HuH-7.5 (cell line): ENCODE measurements around the gene TM7SF3.
"Not testable (repeated sequence)": the region's sequence is repeated elsewhere in the genome, so short reads cannot be mapped to it uniquely, and the experiment has no call there.

Source experiments
- DNase-seq: peaks from one replicate; pipeline ENCODE4 v3.0.0; 2011; ENCODE audit warnings: low spot score

TM7SF3 gene

DNA sequence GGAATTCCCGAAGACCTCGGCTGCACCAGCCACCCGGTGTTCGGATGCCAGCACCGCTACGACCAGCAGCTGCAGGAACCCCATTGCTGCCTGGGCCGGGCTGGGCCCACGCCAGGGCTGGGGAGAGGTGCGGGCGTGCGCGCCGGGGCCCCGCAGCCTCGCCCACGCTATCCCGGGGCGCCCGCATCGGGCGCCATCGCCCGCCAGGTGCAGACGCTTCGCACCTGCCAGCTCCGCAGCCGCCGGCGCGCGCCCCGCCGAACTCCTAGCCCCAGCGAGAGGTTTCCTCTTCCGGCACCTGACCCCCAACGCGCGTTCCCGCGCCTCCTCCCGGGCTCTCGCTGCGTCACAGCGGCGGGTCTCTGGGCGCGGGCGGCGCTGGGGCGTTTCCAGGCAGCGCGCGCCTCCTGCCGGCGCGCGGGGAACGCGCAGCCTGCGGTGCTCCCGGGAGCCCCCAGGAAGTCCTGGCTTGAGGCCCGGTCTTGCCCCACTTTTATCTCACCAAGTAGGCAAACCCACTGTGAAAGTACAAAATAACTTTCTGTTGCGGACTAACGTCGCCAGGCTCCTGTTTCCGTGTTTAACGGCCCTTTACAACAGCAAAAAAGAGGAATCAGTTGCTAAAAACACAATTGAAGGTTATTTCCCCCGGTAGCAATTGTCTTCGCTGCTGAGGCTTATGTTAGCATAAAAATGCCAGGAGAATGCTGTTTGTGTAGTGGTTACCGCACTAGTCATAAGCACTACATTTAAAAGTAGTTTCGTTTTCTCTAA is at the start of gene TM7SF3:
TSS of gene TM7SF3 (minus strand) at position 300 of the 774 bp plus-strand sequence. CDS start at position 84, 216 bp downstream.
- peak; percentile 88 for DNase-seq

- no peak for DNase-seq
These were observed 49.2 kb upstream of the TM7SF3 start for GRCh38 chr12:27063250-27063851.

DNA sequence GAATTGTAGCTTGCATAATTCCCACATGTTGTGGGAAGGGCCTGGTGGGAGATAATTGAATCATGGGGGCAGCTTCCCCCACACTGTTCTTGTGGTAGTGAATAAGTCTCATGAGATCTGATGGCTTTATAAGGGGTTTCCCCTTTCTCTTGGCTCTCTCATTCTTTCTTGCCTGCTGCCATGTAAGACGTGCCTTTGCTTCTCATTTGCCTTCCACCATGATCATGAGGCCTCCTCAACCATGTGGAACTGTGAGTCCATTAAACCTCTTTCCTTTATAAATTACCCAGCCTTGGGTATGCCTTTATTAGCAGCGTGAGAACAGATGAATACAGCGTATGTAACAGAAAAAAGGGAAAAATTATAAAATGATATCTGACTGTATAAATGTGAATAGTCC is 47.1 kb upstream of the TM7SF3 start:
- DNase-seq = no peak

- DNase-seq = no peak
These were observed 46.6 kb upstream of the TM7SF3 start for GRCh38 chr12:27060740-27061139.

- no peak for DNase-seq
These were observed 43.4 kb upstream of the TM7SF3 start for GRCh38 chr12:27057543-27057942.

DNA sequence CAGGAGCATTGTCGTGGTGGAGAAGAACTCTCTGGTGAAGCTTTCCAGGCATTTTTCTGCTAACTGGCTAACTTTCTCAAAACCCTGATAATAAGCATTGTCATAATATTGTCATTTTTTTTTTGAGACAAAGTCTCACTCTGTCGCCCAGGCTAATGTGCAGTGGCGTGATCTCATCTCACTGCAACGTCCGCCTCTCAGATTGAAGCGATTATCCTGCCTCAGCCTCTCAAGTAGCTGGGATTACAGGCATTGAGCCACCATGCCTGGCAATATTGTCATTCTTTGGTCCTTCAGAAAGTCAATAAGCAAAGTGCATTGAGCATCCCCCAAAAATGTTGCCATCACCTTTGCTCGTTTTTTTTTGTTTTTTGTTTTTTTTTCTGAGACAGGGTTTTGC is 41.8 kb upstream of the TM7SF3 start:
- DNase-seq = no peak

- DNase-seq = no peak
These were observed 38.6 kb upstream of the TM7SF3 start for GRCh38 chr12:27052742-27053141.

DNA sequence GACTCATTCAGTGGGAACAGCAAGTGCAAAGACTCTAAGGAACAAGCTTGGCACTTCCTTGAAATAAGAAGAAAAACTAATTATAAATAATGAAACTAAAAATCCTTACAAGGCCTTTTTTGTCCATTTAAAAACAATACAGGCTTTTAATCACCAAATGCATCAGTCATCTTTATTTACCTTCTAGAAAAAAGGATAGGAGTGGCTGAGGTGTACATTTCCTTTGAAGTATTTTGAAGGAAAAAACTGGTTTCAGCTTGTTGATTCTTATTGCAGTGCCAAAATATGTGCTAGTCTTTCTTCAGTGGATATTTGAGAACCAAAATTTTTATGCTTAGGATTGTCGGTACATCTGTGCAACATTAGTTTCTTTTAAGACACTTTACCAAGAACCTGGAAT is 38.0 kb upstream of the TM7SF3 start:
- DNase-seq = no peak

- no peak for DNase-seq
These were observed 34.9 kb upstream of the TM7SF3 start for GRCh38 chr12:27048822-27049752.

DNA sequence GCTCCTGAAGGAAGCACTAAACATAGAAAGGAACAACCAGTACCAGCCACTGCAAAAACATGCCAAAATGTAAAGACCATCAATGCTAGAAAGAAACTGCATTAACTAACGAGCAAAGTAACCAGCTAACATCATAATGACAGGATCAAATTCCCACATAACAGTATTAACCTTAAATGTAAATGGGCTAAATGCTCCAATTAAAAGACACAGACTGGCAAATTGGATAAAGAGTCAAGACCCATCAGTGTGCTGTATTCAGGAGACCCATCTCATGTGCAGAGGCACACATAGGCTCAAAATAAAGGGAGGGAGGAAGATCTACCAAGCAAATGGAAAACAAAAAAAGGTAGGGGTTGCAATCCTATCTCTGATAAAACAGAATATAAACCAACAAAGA is 27.8 kb upstream of the TM7SF3 start:
- DNase-seq = not testable (repeated sequence)

GRCh38 chr12:27040637-27041036 is 26.5 kb upstream of the TM7SF3 start:
- not testable (repeated sequence) for DNase-seq

GRCh38 chr12:27034607-27035293 is 20.6 kb upstream of the TM7SF3 start:
- DNase-seq = no peak

GRCh38 chr12:27032679-27033078 is 18.5 kb upstream of the TM7SF3 start:
- DNase-seq = no peak

- DNase-seq = no peak
These were observed 17.3 kb upstream of the TM7SF3 start for GRCh38 chr12:27031531-27031930.

- no peak for DNase-seq
These were observed 12.1 kb upstream of the TM7SF3 start for GRCh38 chr12:27026257-27026656.

DNA sequence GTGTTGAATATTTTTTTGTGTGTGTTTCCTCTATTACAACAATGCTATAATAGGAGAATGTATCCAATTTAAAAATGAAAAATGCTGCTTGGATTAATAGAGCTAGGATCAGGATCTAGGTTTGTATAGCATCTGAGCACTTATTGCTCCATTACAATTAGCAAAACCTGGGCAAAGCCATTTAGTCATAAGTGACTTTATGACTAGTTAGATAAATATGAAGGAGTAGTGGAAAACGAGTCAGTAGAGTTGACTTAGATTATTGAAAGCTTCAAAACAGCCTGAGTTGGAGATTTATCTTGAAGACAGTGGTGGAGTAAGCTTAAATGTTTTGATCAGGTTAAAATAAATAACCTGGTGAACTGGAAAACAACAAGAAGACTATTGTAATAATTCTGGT is 10.9 kb upstream of the TM7SF3 start:
- DNase-seq = no peak

GRCh38 chr12:27024291-27024690 is 10.1 kb upstream of the TM7SF3 start:
- DNase-seq = no peak

DNA sequence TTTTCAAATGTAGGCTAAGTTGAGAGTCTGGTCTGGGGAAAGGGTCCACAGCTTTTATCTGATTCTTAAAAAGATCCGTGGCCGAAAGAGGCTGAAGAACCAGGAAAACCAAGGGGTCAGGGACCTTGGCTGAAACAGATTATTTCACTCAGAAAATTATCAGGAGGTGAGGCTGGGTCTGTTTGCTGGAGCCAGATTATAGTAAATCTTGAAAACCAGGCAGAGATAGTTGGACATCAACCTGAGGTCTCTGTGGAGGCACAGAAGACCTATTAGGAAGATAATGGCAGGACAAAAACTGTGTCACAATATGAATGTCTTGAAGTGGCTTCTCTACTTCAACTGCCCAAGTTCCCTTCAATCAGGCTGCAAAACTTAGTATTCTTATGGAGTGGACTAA is 6.6 kb upstream of the TM7SF3 start:
- no peak for DNase-seq

- DNase-seq = no peak
These were observed 3.9 kb upstream of the TM7SF3 start for GRCh38 chr12:27018037-27018436.

GRCh38 chr12:27017163-27017823 is 3.1 kb upstream of the TM7SF3 start:
- not testable (repeated sequence) for DNase-seq

- no peak for DNase-seq
These were observed 1.5 kb upstream of the TM7SF3 start for GRCh38 chr12:27015730-27016076.
